Measurements from ENCODE around the gene CIRBP. TPM values are rescaled to one million over a fixed set of nuclear protein-coding genes. Genes with fewer than 3 reads are reported as not detected.

The CIRBP gene
- total RNA-seq, 4 donors from 2014 or later = 496 to 546 (median 545) TPM

GRCh38 chr19:1265615-1266128 lies 3.5 kb upstream of the CIRBP start:
- intact Hi-C loops (cut with DNase I; ENCODE audit: low total_unique reads) = loop anchor here (2.0 to 5.0 kb wide), 2 partner anchors 21 to 163 kb away; partner anchors contain the start of gene GPX4
- TF ChIP-seq POLR2A (IDR thresholded peaks at IDR 0.05) (no peak), CTCF (IDR thresholded peaks at IDR 0.05) (no peak)
- H3K4me3 ChIP-seq (ENCODE audit: low read depth, poor library complexity, severe bottlenecking) = no peak overlapping the region
- 3 to 16% methylated on average over 10 to 19 of the region's 28 CpGs for WGBS, 2 donors
- DNase-seq (ENCODE audit: low spot score in 2 of 2) = peak in 1 of 2 donors; percentile 97

GRCh38 chr19:1266129-1266915 lies 2.8 kb upstream of the CIRBP start:
- TF ChIP-seq CTCF (IDR thresholded peaks at IDR 0.05) (no peak), POLR2A (IDR thresholded peaks at IDR 0.05) (no peak)
- intact Hi-C loops (cut with DNase I; ENCODE audit: low total_unique reads) = loop anchor here (2.0 to 5.0 kb wide), 2 partner anchors 22 to 164 kb away; partner anchors contain the start of gene GPX4
- 2% methylated on average over 46 to 49 of the region's 84 CpGs for WGBS, 2 donors

GRCh38 chr19:1266916-1267476 lies 2.1 kb upstream of the CIRBP start:
- H3K4me3 ChIP-seq (ENCODE audit: low read depth, poor library complexity, severe bottlenecking) = no peak overlapping the region
- TF ChIP-seq POLR2A (IDR thresholded peaks at IDR 0.05) (no peak), CTCF (IDR thresholded peaks at IDR 0.05) (peak in 1 of 3 donors; percentile 94)
- peak in 1 of 2 donors; percentile 96 for DNase-seq (ENCODE audit: low spot score in 2 of 2)
- intact Hi-C loops (cut with DNase I; ENCODE audit: low total_unique reads) = loop anchor here (2.0 to 5.0 kb wide), 2 partner anchors 22 to 165 kb away; partner anchors contain the start of gene GPX4
- 0 to 1% methylated on average over 30 to 47 of the region's 59 CpGs for WGBS, 2 donors

More at GRCh38 chr19:1266129-1266915, 2.8 kb upstream of the CIRBP start:
- H3K4me3 ChIP-seq (ENCODE audit: low read depth, poor library complexity, severe bottlenecking) = no peak overlapping the region
- DNase-seq (ENCODE audit: low spot score in 2 of 2) = peak in 1 of 2 donors; percentile 96

- no peak for TF ChIP-seq CTCF (IDR thresholded peaks at IDR 0.05)
- TF ChIP-seq POLR2A (IDR thresholded peaks at IDR 0.05) = no peak
- intact Hi-C loops (cut with DNase I; ENCODE audit: low total_unique reads) = loop anchor here (2.0 to 5.0 kb wide), 2 partner anchors 23 to 165 kb away; partner anchors contain the start of gene GPX4
- DNase-seq (ENCODE audit: low spot score in 2 of 2) = peak in 1 of 2 donors; percentile 90
These were observed 1.5 kb upstream of the CIRBP start for GRCh38 chr19:1267477-1268225.

GRCh38 chr19:1268226-1269064 lies 687 bp upstream of the CIRBP start:
- TF ChIP-seq CTCF (IDR thresholded peaks at IDR 0.05) (no peak), POLR2A (IDR thresholded peaks at IDR 0.05) (no peak)
- H3K4me3 ChIP-seq (ENCODE audit: low read depth, poor library complexity, severe bottlenecking) = no peak overlapping the region
- intact Hi-C loops (cut with DNase I; ENCODE audit: low total_unique reads) = loop anchor here (5.0 kb wide), 1 partner anchor 166 kb away; the partner anchor contains the start of gene GPX4
- no peak for DNase-seq (ENCODE audit: low spot score in 2 of 2)
- 45 to 51% methylated on average over 35 to 40 of the region's 40 CpGs for WGBS, 2 donors

More at GRCh38 chr19:1267477-1268225, 1.5 kb upstream of the CIRBP start:
- WGBS, 2 donors = 24 to 25% methylated on average over 32 to 35 of the region's 35 CpGs
- H3K4me3 ChIP-seq (ENCODE audit: low read depth, poor library complexity, severe bottlenecking) = no peak overlapping the region
